NT2/D1 (cell line): Measurements from ENCODE around the gene IL1R2.

Source experiments
- YY1 ChIP-seq: IDR thresholded peaks from 2 replicates; pipeline ENCODE4 v1.6.1; 2011; ENCODE audit not compliant: insufficient read length, insufficient read depth
- ZNF274 ChIP-seq: IDR thresholded peaks from 2 replicates; pipeline ENCODE4 v1.6.1; 2011; ENCODE audit warnings: mild to moderate bottlenecking, low read depth, low read length

- TF ChIP-seq YY1 (no peak), ZNF274 (no peak)
Observed at GRCh38 chr2:101958061-101958460, 33.7 kb upstream of the IL1R2 start.
